Hepatocyte (in vitro differentiated cells): ENCODE results near the gene TTC28. TPM values are rescaled to one million over a fixed set of nuclear protein-coding genes. Genes with fewer than 3 reads are reported as not detected.

Source experiments
- DNase-seq: peaks from one replicate; pipeline ENCODE4 v3.0.0-alpha.2; 2016; ENCODE audit warnings: low spot score
- H2AFZ ChIP-seq: fragments of 200-600 bp; sonication (generic); 2 replicates; pipeline ENCODE4 v1.6.0; 2016; ENCODE audit warnings: antibody characterized with exemption, mild to moderate bottlenecking
- H3K27ac ChIP-seq: fragments of 200-600 bp; sonication (generic); 2 replicates; pipeline ENCODE4 v1.5.1; 2016; ENCODE audit warnings: mild to moderate bottlenecking
- H3K27me3 ChIP-seq: fragments of 200-600 bp; sonication (generic); 2 replicates; pipeline ENCODE4 v1.6.1; 2016
- H3K36me3 ChIP-seq: fragments of 200-600 bp; sonication (generic); replicated peaks from 2 replicates; pipeline ENCODE4 v1.5.1; 2016; ENCODE audit warnings: low read depth; ENCODE audit not compliant: insufficient read depth
- H3K4me1 ChIP-seq: fragments of 200-600 bp; sonication (generic); 2 replicates; pipeline ENCODE4 v1.5.1; 2016; ENCODE audit warnings: mild to moderate bottlenecking, moderate library complexity; ENCODE audit not compliant: insufficient read depth
- H3K4me2 ChIP-seq: fragments of 200-600 bp; sonication (generic); 2 replicates; pipeline ENCODE4 v1.6.0; 2016
- H3K4me3 ChIP-seq: fragments of 200-600 bp; sonication (generic); 2 replicates; pipeline ENCODE4 v1.5.1; 2016; ENCODE audit warnings: mild to moderate bottlenecking
- H3K79me2 ChIP-seq: fragments of 200-600 bp; sonication (generic); 2 replicates; pipeline ENCODE4 v1.6.0; 2017; ENCODE audit warnings: mild to moderate bottlenecking
- H3K9me2 ChIP-seq: fragments of 200-600 bp; sonication (generic); replicated peaks from 2 replicates; pipeline ENCODE4 v1.6.0; 2017; ENCODE audit warnings: mild to moderate bottlenecking; ENCODE audit not compliant: insufficient read depth
- H3K9me3 ChIP-seq: fragments of 200-600 bp; sonication (generic); 2 replicates; pipeline ENCODE4 v1.5.1; 2016; ENCODE audit warnings: low read depth, mild to moderate bottlenecking
- H4K20me1 ChIP-seq: fragments of 200-600 bp; sonication (generic); 2 replicates; pipeline ENCODE4 v1.6.0; 2016; ENCODE audit warnings: mild to moderate bottlenecking; ENCODE audit not compliant: insufficient read depth, poor library complexity, severe bottlenecking
- CTCF ChIP-seq: fragments of 200-600 bp; sonication (generic); IDR thresholded peaks from 2 replicates; pipeline ENCODE4 v1.5.1; 2016; ENCODE audit warnings: antibody characterized with exemption, mild to moderate bottlenecking; ENCODE audit not compliant: poor library complexity
- EZH2 ChIP-seq: fragments of 200-600 bp; sonication (generic); IDR thresholded peaks from 2 replicates; pipeline ENCODE4 v1.6.1; 2016; ENCODE audit warnings: antibody characterized with exemption, mild to moderate bottlenecking, borderline replicate concordance
- EZH2phosphoT487 ChIP-seq: fragments of 200-600 bp; sonication (generic); IDR thresholded peaks from one replicate; pipeline ENCODE4 v1.6.1; 2018; ENCODE audit warnings: antibody characterized with exemption, mild to moderate bottlenecking, low read depth, moderate library complexity; ENCODE audit not compliant: unreplicated experiment, severe bottlenecking
- WGBS: methylation state at CpG from one replicate; pipeline ENCODE4 v1.1.6; 2016; ENCODE audit warnings: low lambda C conversion rate; ENCODE audit errors: missing lambda C conversion rate; 5-methylcytosine and 5-hydroxymethylcytosine counted together
- polyA plus RNA-seq: library from polyadenylated mRNA; unstranded; fragments of >200 nt; fragmentation: Nextera tagmentation; extraction: Ambion mirVana; gene quantifications from 2 replicates; pipeline ENCODE4 v1.2.1, GENCODE V29; 2016
- total RNA-seq: library from RNA; depleted of rRNA; stranded (reverse); fragments of >200 nt; gene quantifications from 2 replicates; pipeline ENCODE4 v1.2.3, GENCODE V29; 2014

The TTC28 gene
- total and polyA plus RNA-seq, 2 experiments from 2014 or later: 14.7 to 30.4 TPM

- no peaks in the 10 kb centered on the region for H3K9me3 ChIP-seq
- DNase-seq: no peak
- 75% methylated on average over 2 of the region's 2 CpGs for WGBS
- no peaks in the 10 kb centered on the region for H3K36me3 ChIP-seq
- no peaks in the 10 kb centered on the region for H4K20me1 ChIP-seq
- H3K9me2 ChIP-seq: no peaks in the 10 kb centered on the region
- H3K79me2 ChIP-seq: no peaks in the 10 kb centered on the region
- no peaks in the 10 kb centered on the region for H3K4me1 ChIP-seq
- no peak overlapping the region for H3K4me2 ChIP-seq
- no peak overlapping the region for H2AFZ ChIP-seq
- TF ChIP-seq CTCF (no peak), EZH2phosphoT487 (no peak), EZH2 (no peak)
- no peak overlapping the region for H3K4me3 ChIP-seq
- H3K27ac ChIP-seq: no peak overlapping the region
- H3K27me3 ChIP-seq: no peaks in the 10 kb centered on the region
Measured at GRCh38 chr22:28358312-28358711, 321.3 kb downstream of the TTC28 start.

GRCh38 chr22:28357193-28357592, 322.4 kb downstream of the TTC28 start:
- Histone ChIP-seq H2AFZ (no peak overlapping the region), H3K9me3 (no peaks in the 10 kb centered on the region), H3K4me2 (no peak overlapping the region), H3K79me2 (peaks cover 5% of the 10 kb centered on the region), H3K27me3 (no peaks in the 10 kb centered on the region), H3K27ac (no peak overlapping the region), H3K4me3 (no peak overlapping the region), H3K9me2 (no peaks in the 10 kb centered on the region), H4K20me1 (no peaks in the 10 kb centered on the region), H3K4me1 (no peaks in the 10 kb centered on the region), H3K36me3 (no peaks in the 10 kb centered on the region)
- no peak for TF ChIP-seq EZH2
- no peak for TF ChIP-seq CTCF
- no peak for TF ChIP-seq EZH2phosphoT487
- no peak for DNase-seq
- WGBS: 92% methylated on average over 1 of the region's 1 CpG

GRCh38 chr22:28351476-28351875, 328.2 kb downstream of the TTC28 start:
- Histone ChIP-seq H4K20me1 (no peaks in the 10 kb centered on the region), H3K4me3 (no peak overlapping the region), H3K9me3 (no peaks in the 10 kb centered on the region), H3K4me1 (no peaks in the 10 kb centered on the region), H2AFZ (no peak overlapping the region), H3K4me2 (no peak overlapping the region), H3K9me2 (no peaks in the 10 kb centered on the region), H3K36me3 (no peaks in the 10 kb centered on the region), H3K79me2 (peaks cover 7% of the 10 kb centered on the region), H3K27ac (no peak overlapping the region), H3K27me3 (no peaks in the 10 kb centered on the region)
- TF ChIP-seq CTCF (no peak), EZH2phosphoT487 (no peak), EZH2 (no peak)
- no peak for DNase-seq
- 27% methylated on average over 2 of the region's 2 CpGs for WGBS
